ENCODE results near the gene PLA2G3.

- no peak for TF ChIP-seq CTCF (IDR thresholded peaks at IDR 0.05)
- TF ChIP-seq POLR2A (IDR thresholded peaks at IDR 0.05) = no peak
Observed at GRCh38 chr22:31100762-31101525, 39.4 kb downstream of the PLA2G3 start.
